Naive thymus-derived CD4-positive, alpha-beta T cell (primary cell): ENCODE data around the gene CAMKMT. TPM values are rescaled to one million over a fixed set of nuclear protein-coding genes. Genes with fewer than 3 reads are reported as not detected.

Experiments used
- ATAC-seq: fragments of 150-1000 bp; cut with Tn5 transposase; 2 replicates; pipeline ENCODE4 v1.10.0; 2021; ENCODE audit warnings: mild to moderate bottlenecking, moderate library complexity
- CTCF ChIA-PET: fragments of 350-600 bp; sonication (Branson Sonifier 250); formaldehyde crosslinking; loops from one replicate; lab custom pipeline; 2021; ENCODE audit warnings: antibody characterized with exemption; lab: Charles Lee
- POLR2A ChIA-PET: fragments of 350-600 bp; sonication (Branson Sonifier 250); formaldehyde crosslinking; loops from one replicate; lab custom pipeline; 2021; ENCODE audit warnings: antibody characterized with exemption, inconsistent platforms; lab: Charles Lee
- DNase-seq, 9 donors: peaks; one replicate each; pipeline versions ENCODE4 v3.0.0 to v3.0.0-alpha.2; 2020 to 2022; ENCODE audit warnings: mixed read lengths in 1 of 9
- H3K27ac ChIP-seq: one replicate; pipeline ENCODE4 v1.7.0; 2013; ENCODE audit warnings: mild to moderate bottlenecking, low read depth, low read length, moderate library complexity
- H3K27me3 ChIP-seq, 2 donors: one replicate each; pipeline ENCODE4 v1.7.0; 2013; ENCODE audit warnings: low read length in 2 of 2, mild to moderate bottlenecking in 2 of 2, moderate library complexity in 2 of 2; ENCODE audit not compliant: control insufficient read depth in 2 of 2, insufficient read depth in 2 of 2
- H3K36me3 ChIP-seq, 3 experiments: 1 replicate in 2 of 3; 2 replicates in 1 of 3; pipeline ENCODE4 v1.7.0; 2013; ENCODE audit warnings: low read length in 3 of 3, mild to moderate bottlenecking in 3 of 3, moderate library complexity in 1 of 3; ENCODE audit not compliant: insufficient read depth in 3 of 3, control insufficient read depth in 2 of 3
- H3K4me1 ChIP-seq, 2 donors: one replicate each; pipeline ENCODE4 v1.7.0; 2013; ENCODE audit warnings: low read length in 2 of 2, mild to moderate bottlenecking in 2 of 2, moderate library complexity in 1 of 2; ENCODE audit not compliant: control insufficient read depth in 2 of 2, insufficient read depth in 2 of 2
- H3K4me3 ChIP-seq: 2 replicates; pipeline ENCODE4 v1.7.0; 2013; ENCODE audit warnings: mild to moderate bottlenecking, low read length
- H3K9me3 ChIP-seq, 3 experiments: 1 replicate in 2 of 3; 2 replicates in 1 of 3; pipeline ENCODE4 v1.7.0; 2013; ENCODE audit warnings: low read length in 3 of 3; ENCODE audit not compliant: control insufficient read depth in 2 of 3
- H3K27ac Mint-ChIP-seq, 9 donors: one replicate each; pipeline ENCODE4 v1.8.0; 2020 to 2022; ENCODE audit warnings: mixed read lengths in 9 of 9, mild to moderate bottlenecking in 8 of 9, moderate library complexity in 5 of 9, inconsistent platforms in 2 of 9
- H3K27me3 Mint-ChIP-seq, 5 donors: one replicate each; pipeline ENCODE4 v1.8.0; 2021 to 2022; ENCODE audit warnings: mixed read lengths in 5 of 5, mild to moderate bottlenecking in 1 of 5
- H3K36me3 Mint-ChIP-seq, 5 donors: one replicate each; pipeline ENCODE4 v1.8.0; 2020 to 2022; ENCODE audit warnings: mixed read lengths in 5 of 5, mild to moderate bottlenecking in 3 of 5, inconsistent platforms in 1 of 5
- H3K4me1 Mint-ChIP-seq, 7 donors: one replicate each; pipeline ENCODE4 v1.8.0; 2020 to 2022; ENCODE audit warnings: mixed read lengths in 7 of 7, mild to moderate bottlenecking in 3 of 7, inconsistent platforms in 1 of 7
- H3K4me3 Mint-ChIP-seq, 10 donors: one replicate each; pipeline ENCODE4 v1.8.0; 2020 to 2022; ENCODE audit warnings: mild to moderate bottlenecking in 10 of 10, mixed read lengths in 10 of 10, moderate library complexity in 6 of 10, inconsistent platforms in 2 of 10
- H3K9me3 Mint-ChIP-seq, 11 donors: one replicate each; pipeline ENCODE4 v1.8.0; 2020 to 2022; ENCODE audit warnings: mixed read lengths in 11 of 11, mild to moderate bottlenecking in 4 of 11, inconsistent platforms in 1 of 11, moderate library complexity in 1 of 11
- intact Hi-C, 2 donors: fragments of 100-400 bp; cut with micrococcal nuclease; formaldehyde crosslinking; loops; one replicate each; pipeline ENCODE4 v1.15.1; 2023
- polyA plus RNA-seq, 2 donors: library from polyadenylated mRNA; unstranded; fragments of 300-500 nt; fragmentation: Illumina TruSeq; gene quantifications; one replicate each; pipeline ENCODE4 v1.2.3, GENCODE V29; 2021
- total RNA-seq, 6 experiments: library from RNA in 5 of 6; stranded (reverse) in 5 of 6; gene quantifications; 1 replicate in 5 of 6; 2 replicates in 1 of 6; pipeline ENCODE4 v1.2.3 and lab custom pipeline; 2021 to 2026

CAMKMT gene
- total and polyA plus RNA-seq, 7 experiments from 2014 or later, result 11.1 to 20.8 (median 17.7) TPM

- Histone ChIP-seq H3K4me1 (no peaks in the 10 kb centered on the region), H3K27me3 (no peaks in the 10 kb centered on the region), H3K9me3 (no peaks in the 10 kb centered on the region), H3K4me3 (no peak overlapping the region), H3K27ac (no peak overlapping the region), H3K36me3 (no peaks in the 10 kb centered on the region)
- Mint-ChIP-seq H3K27ac (no peak overlapping the region), H3K27me3 (peaks cover 0 to 2% (median 0%) of the 10 kb centered on the region in 5 donors), H3K36me3 (peaks cover 0 to 20% (median 3%) of the 10 kb centered on the region in 5 donors), H3K9me3 (no peaks in the 10 kb centered on the region), H3K4me3 (no peak overlapping the region), H3K4me1 (peaks cover 0 to 7% (median 0%) of the 10 kb centered on the region in 7 donors)
- ChIA-PET CTCF (no interaction called here), POLR2A (no interaction called here)
- ATAC-seq (no peak), DNase-seq (no peak)
- intact Hi-C loops, result no loop called here
Observed at GRCh38 chr2:44680983-44681531, 319.3 kb downstream of the CAMKMT start.

DNA sequence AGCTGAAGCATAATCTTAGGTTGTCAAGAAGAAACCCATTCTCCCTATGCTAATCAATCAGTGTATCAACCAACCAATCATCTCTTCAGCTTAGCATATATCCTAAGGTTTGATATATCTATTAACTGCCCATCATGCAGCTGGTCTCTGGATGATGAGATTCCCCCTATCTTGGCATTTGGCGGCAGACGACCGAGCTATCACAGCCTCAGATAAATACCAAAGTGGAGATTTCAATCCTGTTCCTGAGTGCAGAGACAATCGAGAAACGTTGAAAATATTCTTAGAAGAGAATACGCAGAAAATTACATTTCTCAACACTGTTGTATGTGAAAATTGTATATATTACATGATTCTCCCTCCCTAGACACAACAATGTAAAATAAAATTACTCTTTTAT lies 320.7 kb downstream of the CAMKMT start:
- Mint-ChIP-seq H3K4me1 (peaks cover 0 to 7% (median 0%) of the 10 kb centered on the region in 7 donors), H3K9me3 (no peaks in the 10 kb centered on the region), H3K36me3 (peaks cover 0 to 20% (median 3%) of the 10 kb centered on the region in 5 donors), H3K27me3 (peaks cover 0 to 2% (median 0%) of the 10 kb centered on the region in 5 donors), H3K4me3 (no peak overlapping the region), H3K27ac (no peak overlapping the region)
- ChIA-PET POLR2A (no interaction called here), CTCF (interaction anchor here (0.9 kb wide), 1 partner anchor 8 kb away, joined by 3 read pairs; no protein-coding TSS in a partner anchor)
- Histone ChIP-seq H3K36me3 (no peaks in the 10 kb centered on the region), H3K4me1 (no peaks in the 10 kb centered on the region), H3K9me3 (no peaks in the 10 kb centered on the region), H3K4me3 (no peak overlapping the region), H3K27ac (no peak overlapping the region), H3K27me3 (no peaks in the 10 kb centered on the region)
- DNase-seq (no peak), ATAC-seq (no peak)
- intact Hi-C loops, result no loop called here

GRCh38 chr2:44684559-44684958 lies 322.8 kb downstream of the CAMKMT start:
- ChIA-PET POLR2A (no interaction called here), CTCF (no interaction called here)
- H3K4me3 ChIP-seq, result no peak overlapping the region
- H3K9me3 ChIP-seq, result no peaks in the 10 kb centered on the region
- no peak for DNase-seq
- no peaks in the 10 kb centered on the region for H3K36me3 ChIP-seq
- no peak overlapping the region for H3K27ac ChIP-seq
- no peaks in the 10 kb centered on the region for H3K27me3 ChIP-seq
- Mint-ChIP-seq H3K27me3 (peaks cover 0 to 2% (median 0%) of the 10 kb centered on the region in 5 donors), H3K27ac (no peak overlapping the region), H3K4me1 (peaks cover 0 to 7% (median 0%) of the 10 kb centered on the region in 7 donors), H3K4me3 (no peak overlapping the region), H3K36me3 (peaks cover 0 to 9% (median 0%) of the 10 kb centered on the region in 5 donors), H3K9me3 (no peaks in the 10 kb centered on the region)
- intact Hi-C loops, result no loop called here
- no peak for ATAC-seq
- H3K4me1 ChIP-seq, result no peaks in the 10 kb centered on the region

- H3K4me3 ChIP-seq, result no peak overlapping the region
- no peaks in the 10 kb centered on the region for H3K4me1 ChIP-seq
- ChIA-PET POLR2A (no interaction called here), CTCF (no interaction called here)
- no peaks in the 10 kb centered on the region for H3K27me3 ChIP-seq
- DNase-seq (no peak), ATAC-seq (no peak)
- H3K27ac ChIP-seq, result no peak overlapping the region
- Mint-ChIP-seq H3K36me3 (peaks cover 0 to 4% (median 0%) of the 10 kb centered on the region in 5 donors), H3K27ac (no peak overlapping the region), H3K27me3 (peaks cover 0 to 2% (median 0%) of the 10 kb centered on the region in 5 donors), H3K9me3 (no peaks in the 10 kb centered on the region), H3K4me1 (peaks cover 0 to 7% (median 0%) of the 10 kb centered on the region in 7 donors), H3K4me3 (no peak overlapping the region)
- intact Hi-C loops, result no loop called here
- H3K36me3 ChIP-seq, result no peaks in the 10 kb centered on the region
- H3K9me3 ChIP-seq, result no peaks in the 10 kb centered on the region
Observed at GRCh38 chr2:44686561-44686960, 324.8 kb downstream of the CAMKMT start.

DNA sequence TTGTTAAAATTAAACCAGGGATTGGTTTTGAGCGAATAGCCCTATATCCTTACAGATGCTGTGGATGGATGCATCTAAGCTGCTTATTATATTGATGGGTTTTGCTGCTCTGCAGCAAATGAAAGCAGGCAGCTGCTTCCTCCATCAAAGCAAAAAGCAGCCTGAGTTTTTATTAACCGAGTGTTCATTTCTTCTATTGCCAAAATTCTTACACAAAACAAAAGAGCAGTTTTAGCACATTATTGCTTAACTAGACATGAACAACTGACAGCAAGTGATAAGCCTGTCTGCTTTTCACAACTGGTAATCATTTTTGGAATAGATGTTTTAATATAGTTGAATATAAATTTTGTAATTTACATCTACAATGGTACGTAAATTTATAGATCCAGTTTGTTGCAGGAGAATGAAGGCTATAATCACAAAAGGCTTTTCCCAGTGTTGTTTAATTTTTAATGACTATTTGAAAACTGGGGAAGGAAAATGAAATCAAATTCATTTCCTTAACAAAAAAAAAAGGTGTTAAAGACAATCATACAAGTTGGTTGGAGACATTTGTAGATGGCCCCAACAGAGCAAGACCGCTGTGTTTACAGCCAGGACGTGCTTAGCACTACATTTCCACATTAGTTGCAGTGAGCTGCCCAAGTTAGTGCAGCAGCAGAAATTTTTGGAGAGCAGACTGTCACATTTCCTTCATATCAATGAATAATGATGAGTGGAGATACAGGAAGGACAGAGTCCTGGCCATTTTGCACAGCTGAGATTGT lies 326.1 kb downstream of the CAMKMT start:
- Histone ChIP-seq H3K9me3 (no peaks in the 10 kb centered on the region), H3K4me3 (no peak overlapping the region), H3K27me3 (no peaks in the 10 kb centered on the region), H3K4me1 (no peaks in the 10 kb centered on the region), H3K27ac (no peak overlapping the region), H3K36me3 (no peaks in the 10 kb centered on the region)
- POLR2A ChIA-PET, result no interaction called here
- DNase-seq (no peak), ATAC-seq (no peak)
- CTCF ChIA-PET, result no interaction called here
- peaks cover 0 to 2% (median 0%) of the 10 kb centered on the region in 5 donors for H3K27me3 Mint-ChIP-seq
- intact Hi-C loops, result no loop called here
- H3K36me3 Mint-ChIP-seq, result peaks cover 0 to 4% (median 0%) of the 10 kb centered on the region in 5 donors
- peaks cover 0 to 7% (median 0%) of the 10 kb centered on the region in 7 donors for H3K4me1 Mint-ChIP-seq
- H3K4me3 Mint-ChIP-seq, result no peak overlapping the region
- H3K9me3 Mint-ChIP-seq, result no peaks in the 10 kb centered on the region
- no peak overlapping the region for H3K27ac Mint-ChIP-seq

DNA sequence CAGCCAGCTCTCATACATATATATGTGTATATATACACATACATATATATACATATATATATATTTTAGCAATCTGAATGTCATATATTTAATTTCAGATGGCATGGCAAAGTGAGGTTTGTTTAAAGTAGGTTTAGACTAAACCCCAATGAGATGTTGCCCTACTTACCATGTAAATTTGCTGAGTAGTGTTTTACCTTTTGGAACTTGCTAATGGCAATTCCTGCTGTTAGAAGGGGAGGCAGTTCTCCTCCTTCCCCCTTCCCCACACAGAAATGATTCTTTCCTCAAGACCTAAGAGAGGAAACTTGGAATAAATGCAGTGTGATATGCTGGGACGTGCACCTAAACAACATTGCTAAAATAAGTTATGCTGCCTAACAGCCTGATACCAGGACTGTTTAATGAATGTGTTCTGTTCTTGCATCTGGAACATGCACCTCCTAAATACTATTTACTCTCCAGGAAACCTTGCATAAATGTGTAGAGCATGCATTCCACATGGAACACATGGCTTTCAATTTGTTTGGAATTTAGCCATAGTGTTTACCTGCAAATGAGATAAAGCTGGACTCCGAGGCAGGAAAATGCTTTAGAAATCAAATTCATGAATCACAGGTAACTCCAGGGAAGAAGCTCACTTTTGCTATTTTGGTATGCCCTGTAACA lies 326.8 kb downstream of the CAMKMT start:
- Histone ChIP-seq H3K9me3 (no peaks in the 10 kb centered on the region), H3K4me3 (no peak overlapping the region), H3K27me3 (no peaks in the 10 kb centered on the region), H3K36me3 (no peaks in the 10 kb centered on the region), H3K4me1 (no peaks in the 10 kb centered on the region), H3K27ac (no peak overlapping the region)
- ATAC-seq, result no peak
- H3K9me3 Mint-ChIP-seq, result no peaks in the 10 kb centered on the region
- peaks cover 0 to 4% (median 0%) of the 10 kb centered on the region in 5 donors for H3K36me3 Mint-ChIP-seq
- peaks cover 0 to 7% (median 0%) of the 10 kb centered on the region in 7 donors for H3K4me1 Mint-ChIP-seq
- no peak overlapping the region for H3K4me3 Mint-ChIP-seq
- intact Hi-C loops, result no loop called here
- peaks cover 0 to 2% (median 0%) of the 10 kb centered on the region in 5 donors for H3K27me3 Mint-ChIP-seq
- CTCF ChIA-PET, result no interaction called here
- no peak for DNase-seq
- no peak overlapping the region for H3K27ac Mint-ChIP-seq
- POLR2A ChIA-PET, result no interaction called here
